Pancreas (tissue), 10 donors: Measurements from ENCODE around the gene ASB8. TPM values are rescaled to one million over a fixed set of nuclear protein-coding genes. Genes with fewer than 3 reads are reported as not detected.

ENCODE experiments used
- ATAC-seq, 4 donors: fragments of 200-7000 bp; cut with Tn5 transposase; one replicate each; pipeline versions ENCODE4 v1.8.0 to v1.9.1; 2020; ENCODE audit warnings: mild to moderate bottlenecking in 4 of 4, moderate library complexity in 4 of 4
- DNase-seq, 6 donors: peaks; one replicate each; pipeline ENCODE4 v3.0.0-alpha.2; 2020
- FAIRE-seq: peaks from 2 replicates; lab custom pipeline; 2012; peaks lifted over from hg19 to GRCh38; lab: Jason Lieb, UNC
- H3K27ac ChIP-seq, 4 donors: fragments of 200-600 bp; sonication (generic); 1 replicate in 3 of 4; 2 replicates in 1 of 4; pipeline versions ENCODE4 v1.5.0 to v1.8.0; 2020
- H3K27me3 ChIP-seq, 4 donors: fragments of 200-600 bp; one replicate each; pipeline ENCODE4 v1.8.0; 2021
- H3K36me3 ChIP-seq, 3 donors: fragments of 200-600 bp; sonication (generic) in 1 of 3; one replicate each; pipeline versions ENCODE4 v1.5.0 to v1.8.0; 2020 to 2021
- H3K4me1 ChIP-seq, 3 donors: fragments of 200-600 bp; one replicate each; pipeline ENCODE4 v1.8.0; 2021
- H3K4me3 ChIP-seq, 4 donors: fragments of 200-600 bp; sonication (generic) in 2 of 4; one replicate each; pipeline versions ENCODE4 v1.5.0 to v1.8.0; 2020 to 2021
- H3K9me3 ChIP-seq, 4 donors: fragments of 200-600 bp; one replicate each; pipeline ENCODE4 v1.8.0; 2021
- WGBS, 2 donors: extraction: QIAGEN DNeasy Blood & Tissue Kit; methylation state at CpG; one replicate each; pipeline ENCODE4 v1.1.7; 2013; 5-methylcytosine and 5-hydroxymethylcytosine counted together
- intact Hi-C, 3 donors: fragments of 100-400 bp; cut with DNase I; formaldehyde crosslinking; loops; one replicate each; pipeline versions ENCODE4 v1.11.1 to v1.14.2; 2022
- polyA plus RNA-seq, 2 donors: library from polyadenylated mRNA; stranded (reverse); fragments of 200-250 nt; gene quantifications; one replicate each; pipeline ENCODE4 v1.2.3, GENCODE V29; 2013
- total RNA-seq, 6 donors: library from RNA; stranded (reverse); fragmentation: NEBNext Ultra II Directional in 4 of 6; extraction: Animal tissue kit (Norgen Biotek cat#: 25700) in 4 of 6; gene quantifications; one replicate each; pipeline versions ENCODE4 v1.2.1 to v1.2.4, GENCODE V29; 2021 to 2023
- TF ChIP-seq, protein P1 (sequence below), 4 donors: fragments of 200-600 bp; sonication (generic) in 3 of 4; IDR thresholded peaks; one replicate each; pipeline versions ENCODE4 v1.5.0 to v1.8.0; 2021; ENCODE audit warnings: antibody characterized with exemption in 4 of 4
- donor health status: healthy with polysubstance abuse.
- donor health status: DM: no; HTN: no; CAD: no; lungs with moderate emphysema.
- donor health status: DM: no; HTN: no; CAD: no.
- donor health status: control.
- donor health status: control.
- donor health status: Bipolar disorder and iron deficiency.
- donor health status: DM: yes; HTN: yes; CAD: no.
- donor health status: DM: no; HTN: no; CAD: no.
- donor health status: DM: no; HTN: no; CAD: no.
- donor health status: DM: yes; HTN: yes; CAD: no.

ASB8 gene
- total and polyA plus RNA-seq, 8 donors = 8.1 to 27.6 (median 19.4) TPM

DNA sequence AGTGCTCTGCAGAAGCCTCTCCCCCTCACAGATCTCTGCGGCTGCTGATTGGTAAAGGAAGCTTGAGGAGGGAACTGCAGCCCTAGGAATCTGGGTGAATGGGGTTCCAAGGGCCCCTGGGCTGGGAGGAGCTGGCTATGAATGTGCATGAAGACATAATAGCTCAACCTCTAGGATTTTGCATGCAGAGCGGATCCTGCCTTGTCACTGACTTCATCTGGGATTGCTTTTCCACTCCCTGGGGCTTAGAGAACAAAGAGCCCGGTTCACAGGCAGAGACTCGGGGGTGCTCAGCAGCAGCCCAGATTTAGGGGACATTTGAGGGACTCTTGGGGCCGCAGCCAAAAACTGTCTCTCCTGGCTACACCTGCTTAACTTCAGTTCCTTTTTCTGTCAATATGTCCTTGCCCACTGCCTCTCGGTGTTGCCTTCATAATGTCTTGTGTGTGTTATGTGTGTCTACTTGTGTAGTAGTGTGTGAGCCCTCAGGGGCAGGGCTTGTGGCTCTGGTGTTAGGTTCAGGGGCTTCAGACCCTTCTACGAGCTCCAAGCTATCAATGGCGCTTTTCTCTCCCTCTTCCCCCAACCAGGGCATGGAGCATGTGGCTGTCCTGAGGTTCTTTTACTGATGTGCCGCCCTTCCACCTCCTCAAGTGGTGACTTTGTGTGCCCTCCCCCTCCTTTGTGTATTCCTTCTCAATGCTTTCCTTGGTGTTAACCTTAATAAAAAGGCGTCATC lies 28.0 kb upstream of the ASB8 start:
- no peak for FAIRE-seq

DNA sequence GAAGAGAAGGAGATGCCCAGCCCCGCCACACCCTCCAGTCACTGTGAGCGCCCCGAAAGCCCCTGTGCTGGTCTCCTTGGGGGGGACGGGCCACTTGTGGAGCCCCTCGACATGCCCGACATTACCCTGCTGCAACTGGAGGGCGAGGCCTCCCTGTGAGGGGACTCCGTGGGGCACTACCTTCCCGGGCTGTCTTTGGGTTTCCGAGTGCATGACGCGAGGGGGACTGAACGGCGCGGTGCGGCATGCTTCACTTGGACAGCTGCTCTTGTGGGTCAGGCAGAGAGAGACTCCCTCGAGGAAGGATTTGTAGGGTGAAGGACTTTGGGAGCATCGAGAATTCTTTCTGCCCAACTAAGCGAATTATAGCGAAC lies 27.2 kb upstream of the ASB8 start:
- peaks cover 0 to 25% (median 3%) of the 10 kb centered on the region in 4 donors for H3K27me3 ChIP-seq
- DNase-seq = peak in 1 of 6 donors; percentile 58
- TF ChIP-seq, protein P1, sequence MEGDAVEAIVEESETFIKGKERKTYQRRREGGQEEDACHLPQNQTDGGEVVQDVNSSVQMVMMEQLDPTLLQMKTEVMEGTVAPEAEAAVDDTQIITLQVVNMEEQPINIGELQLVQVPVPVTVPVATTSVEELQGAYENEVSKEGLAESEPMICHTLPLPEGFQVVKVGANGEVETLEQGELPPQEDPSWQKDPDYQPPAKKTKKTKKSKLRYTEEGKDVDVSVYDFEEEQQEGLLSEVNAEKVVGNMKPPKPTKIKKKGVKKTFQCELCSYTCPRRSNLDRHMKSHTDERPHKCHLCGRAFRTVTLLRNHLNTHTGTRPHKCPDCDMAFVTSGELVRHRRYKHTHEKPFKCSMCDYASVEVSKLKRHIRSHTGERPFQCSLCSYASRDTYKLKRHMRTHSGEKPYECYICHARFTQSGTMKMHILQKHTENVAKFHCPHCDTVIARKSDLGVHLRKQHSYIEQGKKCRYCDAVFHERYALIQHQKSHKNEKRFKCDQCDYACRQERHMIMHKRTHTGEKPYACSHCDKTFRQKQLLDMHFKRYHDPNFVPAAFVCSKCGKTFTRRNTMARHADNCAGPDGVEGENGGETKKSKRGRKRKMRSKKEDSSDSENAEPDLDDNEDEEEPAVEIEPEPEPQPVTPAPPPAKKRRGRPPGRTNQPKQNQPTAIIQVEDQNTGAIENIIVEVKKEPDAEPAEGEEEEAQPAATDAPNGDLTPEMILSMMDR (IDR thresholded peaks at IDR 0.05) = no peak
- no peak for ATAC-seq
- FAIRE-seq = no peak
- H3K4me3 ChIP-seq = peak overlapping the region in 1 of 4 donors; percentile 43
- no peaks in the 10 kb centered on the region for H3K36me3 ChIP-seq
- 11 to 12% methylated on average over 20 of the region's 20 CpGs for WGBS, 2 donors
- no peak overlapping the region for H3K27ac ChIP-seq
- intact Hi-C loops = no loop called here
- peaks cover 0 to 7% (median 5%) of the 10 kb centered on the region in 3 donors for H3K4me1 ChIP-seq
- H3K9me3 ChIP-seq = no peaks in the 10 kb centered on the region

More for the DNA sequence above, 28.0 kb upstream of the ASB8 start:
- H3K4me1 ChIP-seq = peaks cover 0 to 7% (median 5%) of the 10 kb centered on the region in 3 donors
- DNase-seq (no peak), ATAC-seq (no peak)
- no peaks in the 10 kb centered on the region for H3K9me3 ChIP-seq
- TF ChIP-seq, protein P1 (IDR thresholded peaks at IDR 0.05) = no peak
- 63 to 65% methylated on average over 10 of the region's 10 CpGs for WGBS, 2 donors
- peaks cover 0 to 25% (median 3%) of the 10 kb centered on the region in 4 donors for H3K27me3 ChIP-seq
- H3K4me3 ChIP-seq = no peak overlapping the region
- no peak overlapping the region for H3K27ac ChIP-seq
- intact Hi-C loops = no loop called here
- no peaks in the 10 kb centered on the region for H3K36me3 ChIP-seq

DNA sequence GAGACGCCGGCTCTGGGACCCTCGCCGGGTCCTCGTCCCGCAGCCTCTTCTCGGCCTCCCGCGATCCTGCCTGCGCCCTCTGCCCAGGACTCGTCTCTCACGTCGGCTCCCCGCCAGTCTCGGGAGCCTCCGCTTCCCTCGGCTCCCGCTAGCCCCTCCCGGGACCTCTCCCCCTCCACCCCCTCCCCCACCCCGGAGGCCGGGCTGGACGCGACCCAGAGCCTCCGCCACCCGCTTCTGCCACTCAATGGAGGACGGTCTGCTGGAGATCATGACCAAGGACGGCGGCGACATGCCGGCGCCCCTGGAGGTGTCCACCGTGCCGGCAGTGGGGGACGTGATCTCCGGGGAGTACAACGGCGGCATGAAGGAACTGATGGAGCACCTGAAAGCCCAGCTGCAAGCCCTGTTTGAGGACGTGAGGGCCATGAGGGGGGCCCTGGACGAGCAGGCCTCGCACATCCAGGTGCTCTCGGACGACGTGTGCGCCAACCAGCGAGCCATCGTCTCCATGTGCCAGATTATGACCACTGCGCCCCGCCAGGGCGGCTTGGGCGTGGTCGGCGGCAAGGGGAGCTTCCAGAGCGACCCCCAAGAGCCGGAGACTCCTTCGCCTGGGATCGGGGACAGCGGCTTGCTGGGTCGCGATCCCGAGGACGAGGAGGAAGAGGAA lies 26.7 kb upstream of the ASB8 start:
- Histone ChIP-seq H3K4me3 (peak overlapping the region; percentile 21 to 43 (median 30)), H3K36me3 (no peaks in the 10 kb centered on the region), H3K27me3 (peaks cover 0 to 25% (median 3%) of the 10 kb centered on the region in 4 donors), H3K9me3 (no peaks in the 10 kb centered on the region), H3K4me1 (peaks cover 0 to 7% (median 5%) of the 10 kb centered on the region in 3 donors), H3K27ac (no peak overlapping the region)
- ATAC-seq = peak in 3 of 4 donors; percentile 7 to 52 (median 41)
- TF ChIP-seq, protein P1 (IDR thresholded peaks at IDR 0.05) = no peak
- DNase-seq = peak in 3 of 6 donors; percentile 40 to 80 (median 57)
- intact Hi-C loops = no loop called here
- no peak for FAIRE-seq
- 1 to 4% methylated on average over 59 to 61 of the region's 61 CpGs for WGBS, 2 donors

DNA sequence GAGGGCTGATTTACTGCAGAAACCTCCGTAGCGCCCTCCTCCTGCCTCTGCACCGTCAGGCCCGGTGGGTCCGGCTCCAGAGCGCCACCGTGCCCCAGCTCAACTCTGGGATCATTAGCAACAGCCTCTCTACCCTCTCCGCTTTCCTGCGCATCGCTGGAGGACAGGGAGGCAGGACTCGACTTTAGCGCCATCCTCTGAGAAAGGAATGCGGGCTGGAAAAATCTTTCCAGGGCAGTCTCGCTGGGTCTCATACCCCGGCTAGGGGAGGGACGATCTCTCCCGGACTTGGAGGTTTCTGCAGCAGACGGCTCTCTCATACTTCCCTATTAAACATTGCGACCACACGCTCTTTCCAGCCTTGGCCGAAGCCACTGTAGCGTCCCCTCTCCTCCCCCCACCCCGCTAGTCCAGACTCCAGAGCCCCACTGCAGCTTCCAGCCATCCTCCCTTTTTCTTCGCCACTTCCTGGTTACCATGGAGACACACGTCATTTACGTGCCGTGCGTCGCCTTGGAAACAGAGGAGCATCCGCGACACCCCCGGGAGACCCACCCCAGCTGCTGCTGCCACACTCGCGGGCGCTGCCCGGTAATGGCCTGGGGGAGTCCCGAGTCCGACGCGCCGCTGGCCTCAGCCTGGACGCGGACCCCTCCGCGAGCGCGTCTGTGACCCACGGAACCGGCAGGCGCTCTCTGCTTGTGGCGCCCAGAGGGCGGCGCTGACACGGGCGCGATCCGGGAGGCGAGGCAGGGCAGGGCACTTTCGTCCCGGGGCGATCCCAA lies 26.0 kb upstream of the ASB8 start, which contains the start of gene CCDC184:
Gene CCDC184 (plus strand): TSS at position 554 of the 785 bp plus-strand sequence. CDS start 479 bp downstream, outside the sequence.
- H3K4me1 ChIP-seq = peaks cover 0 to 7% (median 5%) of the 10 kb centered on the region in 3 donors
- ATAC-seq (peak; percentile 72 to 89 (median 86)), FAIRE-seq (no peak), DNase-seq (peak in 5 of 6 donors; percentile 39 to 74 (median 52))
- peaks cover 0 to 25% (median 3%) of the 10 kb centered on the region in 4 donors for H3K27me3 ChIP-seq
- TF ChIP-seq, protein P1 (IDR thresholded peaks at IDR 0.05) = no peak
- H3K36me3 ChIP-seq = no peaks in the 10 kb centered on the region
- intact Hi-C loops = no loop called here
- no peak within 1 kb of the TSS for H3K27ac ChIP-seq
- no peaks in the 10 kb centered on the region for H3K9me3 ChIP-seq
- 1% methylated on average over 60 to 61 of the region's 61 CpGs for WGBS, 2 donors
- H3K4me3 ChIP-seq = peak within 1 kb of the TSS; percentile 21 to 43 (median 30)
